GM21528 (cell line): Measurements from ENCODE around the gene LYAR.

Experiments used
- ATAC-seq: cut with Tn5 transposase; IDR thresholded peaks from one replicate; pipeline ENCODE4 v1.9.1; 2021; ENCODE audit warnings: mild to moderate bottlenecking, moderate library complexity; ENCODE audit not compliant: unreplicated experiment, low FRiP score

Gene LYAR

GRCh38 chr4:4289941-4290850 is at the start of gene LYAR, which contains the start of gene ZBTB49:
LYAR (minus strand) TSS chr4:4290154; CDS start chr4:4283742, 6,412 bp downstream.
ZBTB49 (plus strand) TSS chr4:4290251; CDS start chr4:4299946, 9,695 bp downstream.
- peak; percentile 92 for ATAC-seq

- ATAC-seq = no peak
Observed at GRCh38 chr4:4339504-4340085, 49.6 kb upstream of the LYAR start.

- ATAC-seq = no peak
Observed at GRCh38 chr4:4338210-4339001, 48.5 kb upstream of the LYAR start.

GRCh38 chr4:4334798-4335520 is 45.0 kb upstream of the LYAR start:
- peak; percentile 51 for ATAC-seq

- ATAC-seq = no peak
Observed at GRCh38 chr4:4333265-4333706, 43.3 kb upstream of the LYAR start.

GRCh38 chr4:4332529-4332928 is 42.6 kb upstream of the LYAR start:
- no peak for ATAC-seq

GRCh38 chr4:4330794-4331193 is 40.8 kb upstream of the LYAR start:
- no peak for ATAC-seq

GRCh38 chr4:4329496-4329895 is 39.5 kb upstream of the LYAR start:
- no peak for ATAC-seq

GRCh38 chr4:4328840-4329239 is 38.9 kb upstream of the LYAR start:
- no peak for ATAC-seq

- no peak for ATAC-seq
Observed at GRCh38 chr4:4328206-4328605, 38.3 kb upstream of the LYAR start.

GRCh38 chr4:4327652-4328121 is 37.7 kb upstream of the LYAR start:
- ATAC-seq = no peak

GRCh38 chr4:4326166-4326565 is 36.2 kb upstream of the LYAR start:
- ATAC-seq = no peak

- ATAC-seq = no peak
Observed at GRCh38 chr4:4325321-4325720, 35.4 kb upstream of the LYAR start.

- no peak for ATAC-seq
Observed at GRCh38 chr4:4323705-4324534, 34.0 kb upstream of the LYAR start.

GRCh38 chr4:4321951-4322688 is 32.2 kb upstream of the LYAR start:
- no peak for ATAC-seq

GRCh38 chr4:4320951-4321714 is 31.2 kb upstream of the LYAR start:
- ATAC-seq = no peak

- ATAC-seq = no peak
Observed at GRCh38 chr4:4320528-4320927, 30.6 kb upstream of the LYAR start.
